Measurements from ENCODE around the gene MTHFSD. TPM values are rescaled to one million over a fixed set of nuclear protein-coding genes. Genes with fewer than 3 reads are reported as not detected.

MTHFSD gene
- polyA plus RNA-seq, 3 donors, result 22.1 to 29.4 (median 23.9) TPM

- DNase-seq (ENCODE audit: low read depth in 3 of 3, low spot score in 2 of 3), result no peak
Observed at GRCh38 chr16:86531191-86531545, 23.9 kb downstream of the MTHFSD start.

GRCh38 chr16:86530251-86531190, 24.5 kb downstream of the MTHFSD start:
- no peak for DNase-seq (ENCODE audit: low read depth in 3 of 3, low spot score in 2 of 3)

DNA sequence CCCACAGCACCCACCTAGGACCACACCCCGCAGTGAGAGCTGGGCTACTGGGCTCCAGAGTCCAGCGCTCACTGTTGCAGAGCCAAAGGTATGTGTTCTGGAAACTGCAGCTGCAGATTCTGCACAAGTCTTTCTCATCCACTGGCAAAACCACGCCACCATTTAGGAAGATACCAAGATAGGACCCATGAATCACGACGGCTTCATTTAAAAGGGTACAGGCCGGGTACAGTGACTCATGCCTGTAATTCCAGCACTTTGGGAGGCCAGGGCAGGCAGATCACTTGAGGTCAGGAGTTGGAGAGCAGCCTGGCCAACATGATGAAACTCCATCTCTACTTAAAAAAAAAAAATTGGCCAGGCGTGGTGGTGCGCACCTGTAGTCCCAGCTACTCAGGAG, 25.9 kb downstream of the MTHFSD start:
- DNase-seq (ENCODE audit: low read depth in 3 of 3, low spot score in 2 of 3), result no peak

GRCh38 chr16:86528061-86528929, 26.7 kb downstream of the MTHFSD start:
- DNase-seq (ENCODE audit: low read depth in 3 of 3, low spot score in 2 of 3), result no peak

- no peak for DNase-seq (ENCODE audit: low read depth in 3 of 3, low spot score in 2 of 3)
Observed at GRCh38 chr16:86527366-86527765, 27.7 kb downstream of the MTHFSD start.

DNA sequence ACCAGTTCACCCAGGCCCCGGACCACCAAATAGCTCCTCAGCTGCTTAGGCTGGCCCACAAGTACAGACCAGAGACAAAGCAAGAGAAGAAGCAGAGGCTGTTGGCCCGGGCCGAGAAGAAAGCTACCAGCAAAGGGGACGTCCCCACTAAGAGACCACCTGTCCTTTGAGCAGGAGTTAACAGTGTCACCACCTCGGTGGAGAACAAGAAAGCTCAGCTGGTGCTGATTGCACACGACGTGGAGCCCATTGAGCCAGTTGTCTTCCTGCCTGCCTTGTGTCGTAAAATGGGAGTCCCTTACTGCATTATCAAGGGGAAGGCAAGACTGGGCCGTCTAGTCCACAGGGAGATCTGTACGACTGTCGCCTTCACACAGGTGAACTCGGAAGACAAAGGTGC, 29.3 kb downstream of the MTHFSD start:
- DNase-seq (ENCODE audit: low read depth in 3 of 3, low spot score in 2 of 3), result no peak

GRCh38 chr16:86524029-86524428, 31.0 kb downstream of the MTHFSD start:
- no peak for DNase-seq (ENCODE audit: low read depth in 3 of 3, low spot score in 2 of 3)

GRCh38 chr16:86523166-86523740, 31.8 kb downstream of the MTHFSD start:
- DNase-seq (ENCODE audit: low read depth in 3 of 3, low spot score in 2 of 3), result no peak

GRCh38 chr16:86522634-86523033, 32.4 kb downstream of the MTHFSD start:
- no peak for DNase-seq (ENCODE audit: low read depth in 3 of 3, low spot score in 2 of 3)

GRCh38 chr16:86521236-86522197, 33.5 kb downstream of the MTHFSD start:
- no peak for DNase-seq (ENCODE audit: low read depth in 3 of 3, low spot score in 2 of 3)

GRCh38 chr16:86520317-86521210, 34.5 kb downstream of the MTHFSD start:
- DNase-seq (ENCODE audit: low read depth in 3 of 3, low spot score in 2 of 3), result no peak

DNA sequence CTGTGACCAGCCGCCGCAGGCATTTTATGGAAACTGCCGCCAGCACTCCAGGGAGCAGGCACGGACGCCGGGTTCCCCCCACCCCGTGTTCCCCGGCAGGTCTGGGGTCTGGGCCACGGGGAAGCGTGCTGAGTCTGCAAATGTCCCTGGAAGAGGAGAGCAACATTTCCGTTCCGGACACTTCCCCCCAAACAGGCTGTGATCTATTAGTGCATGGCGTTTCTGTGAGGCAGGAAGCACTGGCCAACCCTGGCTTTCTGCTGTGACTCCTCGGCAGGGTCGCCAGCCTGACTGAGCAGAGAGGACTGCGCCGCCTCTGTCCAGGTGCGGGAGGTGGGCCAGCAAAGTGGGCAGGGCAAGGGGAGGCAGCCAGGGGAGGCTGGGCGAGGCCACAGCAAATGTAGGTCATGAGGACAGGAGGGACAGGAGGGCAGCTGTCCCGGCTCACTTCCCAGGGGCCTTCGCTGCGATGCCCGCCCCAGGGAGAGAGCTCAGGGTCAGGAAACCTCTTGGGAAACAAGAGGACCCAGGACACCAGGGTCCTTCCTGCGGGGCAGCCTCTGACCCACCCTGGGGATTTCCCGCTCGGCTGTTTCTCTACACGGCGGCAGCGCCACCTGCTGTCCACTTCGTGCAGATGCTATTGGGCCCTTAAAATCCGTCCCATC, 35.3 kb downstream of the MTHFSD start:
- DNase-seq (ENCODE audit: low read depth in 3 of 3, low spot score in 2 of 3), result no peak

- no peak for DNase-seq (ENCODE audit: low read depth in 3 of 3, low spot score in 2 of 3)
Observed at GRCh38 chr16:86519007-86519648, 35.9 kb downstream of the MTHFSD start.

DNA sequence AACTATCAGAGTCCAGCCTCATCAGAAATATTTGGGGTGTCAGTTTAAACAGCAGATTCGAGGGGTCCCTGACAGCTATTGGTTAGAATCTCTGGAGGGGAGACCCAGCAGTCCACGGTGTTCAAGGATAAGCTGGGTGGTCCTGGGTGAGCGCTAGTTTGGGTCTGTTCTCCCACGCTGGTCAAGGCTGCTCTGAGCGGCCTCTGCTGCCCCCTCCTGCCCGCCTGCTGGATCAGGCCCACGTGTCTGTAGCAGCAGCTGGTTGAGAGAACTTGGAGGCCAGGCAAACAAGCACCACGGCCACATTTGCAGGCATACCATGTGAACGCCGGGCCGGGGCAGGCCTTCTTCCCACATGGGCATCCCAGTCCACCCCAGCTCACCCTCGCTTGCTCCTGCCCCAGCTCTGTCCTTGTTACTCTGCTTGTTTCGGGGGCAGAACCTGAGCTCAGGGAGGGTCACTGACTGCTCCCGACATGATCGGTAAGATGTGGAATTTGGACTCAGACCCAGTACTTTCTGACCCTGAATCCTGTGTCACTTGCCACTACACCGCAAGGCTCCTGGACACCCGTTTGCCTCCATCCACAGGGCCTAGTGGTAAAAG, 37.3 kb downstream of the MTHFSD start:
- DNase-seq (ENCODE audit: low read depth in 3 of 3, low spot score in 2 of 3), result no peak

- no peak for DNase-seq (ENCODE audit: low read depth in 3 of 3, low spot score in 2 of 3)
Observed at GRCh38 chr16:86517033-86517432, 38.0 kb downstream of the MTHFSD start.

DNA sequence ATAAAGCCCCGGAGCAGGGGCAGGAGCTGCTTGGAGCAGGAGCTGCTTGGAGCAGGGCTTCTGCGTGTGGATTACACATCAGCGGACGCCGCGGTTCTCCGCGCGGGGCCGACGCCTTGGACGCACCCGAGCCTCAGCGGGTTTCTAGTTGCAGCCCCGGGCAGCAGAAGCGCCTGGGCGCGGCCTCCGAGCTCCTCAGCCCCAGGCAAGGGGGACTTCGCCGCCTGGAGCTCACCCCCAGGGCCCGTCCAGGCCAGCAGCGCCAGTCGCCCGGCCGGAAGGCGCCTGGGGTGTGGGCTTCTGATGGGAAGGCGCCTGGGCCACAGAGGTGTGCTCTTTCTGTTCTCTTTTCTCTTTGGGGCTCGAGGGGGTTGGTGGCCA, 38.4 kb downstream of the MTHFSD start:
- no peak for DNase-seq (ENCODE audit: low read depth in 3 of 3, low spot score in 2 of 3)

- no peak for DNase-seq (ENCODE audit: low read depth in 3 of 3, low spot score in 2 of 3)
Observed at GRCh38 chr16:86515777-86516622, 39.0 kb downstream of the MTHFSD start.
